Measurements from ENCODE around the gene SAMD1. TPM values are rescaled to one million over a fixed set of nuclear protein-coding genes. Genes with fewer than 3 reads are reported as not detected.

Gene SAMD1
- total and polyA plus RNA-seq, 2 of the 13 experiments (the other 11 are each of a cell fraction or from before 2014, with no cell fraction given): 17.5 to 45.0 TPM

DNA sequence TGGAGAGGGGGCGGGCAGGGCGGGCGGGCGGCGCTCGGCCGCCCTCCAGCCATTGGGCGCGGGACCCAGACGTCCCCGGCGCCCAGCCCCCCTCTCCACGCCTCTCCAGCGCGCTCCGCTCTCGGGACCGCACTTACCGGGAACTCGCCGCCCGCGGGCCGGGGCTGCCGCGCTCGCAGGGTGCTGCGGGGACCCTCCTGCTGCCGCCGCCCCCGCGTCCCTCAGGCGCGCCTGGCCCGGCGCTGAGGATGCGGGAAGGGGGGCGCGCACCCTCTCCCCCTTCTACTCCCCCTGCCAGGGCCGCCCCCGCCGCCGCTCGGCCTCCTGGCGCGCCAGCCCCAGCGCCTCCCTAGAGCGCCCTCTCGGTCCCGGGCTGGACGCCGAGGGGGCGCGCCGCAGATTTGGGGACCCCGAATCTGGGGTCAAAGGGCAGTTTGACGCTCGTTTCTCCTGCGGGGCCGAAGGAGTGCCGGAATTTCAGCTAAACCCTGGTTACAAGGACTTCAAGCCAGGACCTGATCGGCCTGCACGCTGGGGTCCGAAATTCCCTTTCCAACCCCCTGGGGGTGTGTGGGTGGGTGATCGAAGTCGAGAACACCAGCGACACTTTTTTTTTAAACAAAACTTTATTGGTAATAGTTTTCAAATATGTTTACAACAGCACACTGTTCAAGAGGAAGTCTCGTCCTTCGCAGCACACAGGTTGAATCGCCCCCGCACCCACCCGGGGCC is 696 bp upstream of the SAMD1 start (continued):
- TF ChIP-seq, protein P1, sequence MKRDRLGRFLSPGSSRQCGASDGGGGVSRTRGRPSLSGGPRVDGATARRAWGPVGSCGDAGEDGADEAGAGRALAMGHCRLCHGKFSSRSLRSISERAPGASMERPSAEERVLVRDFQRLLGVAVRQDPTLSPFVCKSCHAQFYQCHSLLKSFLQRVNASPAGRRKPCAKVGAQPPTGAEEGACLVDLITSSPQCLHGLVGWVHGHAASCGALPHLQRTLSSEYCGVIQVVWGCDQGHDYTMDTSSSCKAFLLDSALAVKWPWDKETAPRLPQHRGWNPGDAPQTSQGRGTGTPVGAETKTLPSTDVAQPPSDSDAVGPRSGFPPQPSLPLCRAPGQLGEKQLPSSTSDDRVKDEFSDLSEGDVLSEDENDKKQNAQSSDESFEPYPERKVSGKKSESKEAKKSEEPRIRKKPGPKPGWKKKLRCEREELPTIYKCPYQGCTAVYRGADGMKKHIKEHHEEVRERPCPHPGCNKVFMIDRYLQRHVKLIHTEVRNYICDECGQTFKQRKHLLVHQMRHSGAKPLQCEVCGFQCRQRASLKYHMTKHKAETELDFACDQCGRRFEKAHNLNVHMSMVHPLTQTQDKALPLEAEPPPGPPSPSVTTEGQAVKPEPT (CRISPR knock-in tag; IDR thresholded peaks at IDR 0.05; ENCODE audit: low read depth): peak; percentile 74; the same call in 1 of the 2 replicates
- TF ChIP-seq, protein P2, sequence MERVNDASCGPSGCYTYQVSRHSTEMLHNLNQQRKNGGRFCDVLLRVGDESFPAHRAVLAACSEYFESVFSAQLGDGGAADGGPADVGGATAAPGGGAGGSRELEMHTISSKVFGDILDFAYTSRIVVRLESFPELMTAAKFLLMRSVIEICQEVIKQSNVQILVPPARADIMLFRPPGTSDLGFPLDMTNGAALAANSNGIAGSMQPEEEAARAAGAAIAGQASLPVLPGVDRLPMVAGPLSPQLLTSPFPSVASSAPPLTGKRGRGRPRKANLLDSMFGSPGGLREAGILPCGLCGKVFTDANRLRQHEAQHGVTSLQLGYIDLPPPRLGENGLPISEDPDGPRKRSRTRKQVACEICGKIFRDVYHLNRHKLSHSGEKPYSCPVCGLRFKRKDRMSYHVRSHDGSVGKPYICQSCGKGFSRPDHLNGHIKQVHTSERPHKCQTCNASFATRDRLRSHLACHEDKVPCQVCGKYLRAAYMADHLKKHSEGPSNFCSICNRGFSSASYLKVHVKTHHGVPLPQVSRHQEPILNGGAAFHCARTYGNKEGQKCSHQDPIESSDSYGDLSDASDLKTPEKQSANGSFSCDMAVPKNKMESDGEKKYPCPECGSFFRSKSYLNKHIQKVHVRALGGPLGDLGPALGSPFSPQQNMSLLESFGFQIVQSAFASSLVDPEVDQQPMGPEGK (CRISPR knock-in tag; IDR thresholded peaks at IDR 0.05): peak; percentile 57
- TF ChIP-seq RBFOX2 (IDR thresholded peaks at IDR 0.05; ENCODE audit: low read depth, low read length): peak; percentile 87
- TF ChIP-seq MAFF (IDR thresholded peaks at IDR 0.05; ENCODE audit: low read depth, low read length): no peak
- 0 out of 2 replicates have a peak, but pooled peaks have one; percentile 33 for TF ChIP-seq ZNF431 (CRISPR knock-in tag; IDR thresholded peaks at IDR 0.05; ENCODE audit: borderline replicate concordance, low read depth)
- TF ChIP-seq ZSCAN21 (CRISPR knock-in tag; IDR thresholded peaks at IDR 0.05; ENCODE audit: borderline replicate concordance): peak; percentile 41; the same call in 1 of the 2 replicates
- no peak; the same call in 1 of the 2 replicates for TF ChIP-seq MAZ (IDR thresholded peaks at IDR 0.05; ENCODE audit: borderline replicate concordance, low read depth, low read length)
- TF ChIP-seq MAZ (CRISPR knock-in tag; IDR thresholded peaks at IDR 0.05; ENCODE audit: low read depth): peak; percentile 61; the same call in 1 of the 2 replicates
- TF ChIP-seq, protein P3, sequence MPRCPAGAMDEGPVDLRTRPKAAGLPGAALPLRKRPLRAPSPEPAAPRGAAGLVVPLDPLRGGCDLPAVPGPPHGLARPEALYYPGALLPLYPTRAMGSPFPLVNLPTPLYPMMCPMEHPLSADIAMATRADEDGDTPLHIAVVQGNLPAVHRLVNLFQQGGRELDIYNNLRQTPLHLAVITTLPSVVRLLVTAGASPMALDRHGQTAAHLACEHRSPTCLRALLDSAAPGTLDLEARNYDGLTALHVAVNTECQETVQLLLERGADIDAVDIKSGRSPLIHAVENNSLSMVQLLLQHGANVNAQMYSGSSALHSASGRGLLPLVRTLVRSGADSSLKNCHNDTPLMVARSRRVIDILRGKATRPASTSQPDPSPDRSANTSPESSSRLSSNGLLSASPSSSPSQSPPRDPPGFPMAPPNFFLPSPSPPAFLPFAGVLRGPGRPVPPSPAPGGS (CRISPR knock-in tag; IDR thresholded peaks at IDR 0.05): peak; percentile 19; the same call in 1 of the 2 replicates
- TF ChIP-seq SKI (IDR thresholded peaks at IDR 0.05; ENCODE audit: partially characterized antibody): peak; percentile 80
- TF ChIP-seq, protein P4, sequence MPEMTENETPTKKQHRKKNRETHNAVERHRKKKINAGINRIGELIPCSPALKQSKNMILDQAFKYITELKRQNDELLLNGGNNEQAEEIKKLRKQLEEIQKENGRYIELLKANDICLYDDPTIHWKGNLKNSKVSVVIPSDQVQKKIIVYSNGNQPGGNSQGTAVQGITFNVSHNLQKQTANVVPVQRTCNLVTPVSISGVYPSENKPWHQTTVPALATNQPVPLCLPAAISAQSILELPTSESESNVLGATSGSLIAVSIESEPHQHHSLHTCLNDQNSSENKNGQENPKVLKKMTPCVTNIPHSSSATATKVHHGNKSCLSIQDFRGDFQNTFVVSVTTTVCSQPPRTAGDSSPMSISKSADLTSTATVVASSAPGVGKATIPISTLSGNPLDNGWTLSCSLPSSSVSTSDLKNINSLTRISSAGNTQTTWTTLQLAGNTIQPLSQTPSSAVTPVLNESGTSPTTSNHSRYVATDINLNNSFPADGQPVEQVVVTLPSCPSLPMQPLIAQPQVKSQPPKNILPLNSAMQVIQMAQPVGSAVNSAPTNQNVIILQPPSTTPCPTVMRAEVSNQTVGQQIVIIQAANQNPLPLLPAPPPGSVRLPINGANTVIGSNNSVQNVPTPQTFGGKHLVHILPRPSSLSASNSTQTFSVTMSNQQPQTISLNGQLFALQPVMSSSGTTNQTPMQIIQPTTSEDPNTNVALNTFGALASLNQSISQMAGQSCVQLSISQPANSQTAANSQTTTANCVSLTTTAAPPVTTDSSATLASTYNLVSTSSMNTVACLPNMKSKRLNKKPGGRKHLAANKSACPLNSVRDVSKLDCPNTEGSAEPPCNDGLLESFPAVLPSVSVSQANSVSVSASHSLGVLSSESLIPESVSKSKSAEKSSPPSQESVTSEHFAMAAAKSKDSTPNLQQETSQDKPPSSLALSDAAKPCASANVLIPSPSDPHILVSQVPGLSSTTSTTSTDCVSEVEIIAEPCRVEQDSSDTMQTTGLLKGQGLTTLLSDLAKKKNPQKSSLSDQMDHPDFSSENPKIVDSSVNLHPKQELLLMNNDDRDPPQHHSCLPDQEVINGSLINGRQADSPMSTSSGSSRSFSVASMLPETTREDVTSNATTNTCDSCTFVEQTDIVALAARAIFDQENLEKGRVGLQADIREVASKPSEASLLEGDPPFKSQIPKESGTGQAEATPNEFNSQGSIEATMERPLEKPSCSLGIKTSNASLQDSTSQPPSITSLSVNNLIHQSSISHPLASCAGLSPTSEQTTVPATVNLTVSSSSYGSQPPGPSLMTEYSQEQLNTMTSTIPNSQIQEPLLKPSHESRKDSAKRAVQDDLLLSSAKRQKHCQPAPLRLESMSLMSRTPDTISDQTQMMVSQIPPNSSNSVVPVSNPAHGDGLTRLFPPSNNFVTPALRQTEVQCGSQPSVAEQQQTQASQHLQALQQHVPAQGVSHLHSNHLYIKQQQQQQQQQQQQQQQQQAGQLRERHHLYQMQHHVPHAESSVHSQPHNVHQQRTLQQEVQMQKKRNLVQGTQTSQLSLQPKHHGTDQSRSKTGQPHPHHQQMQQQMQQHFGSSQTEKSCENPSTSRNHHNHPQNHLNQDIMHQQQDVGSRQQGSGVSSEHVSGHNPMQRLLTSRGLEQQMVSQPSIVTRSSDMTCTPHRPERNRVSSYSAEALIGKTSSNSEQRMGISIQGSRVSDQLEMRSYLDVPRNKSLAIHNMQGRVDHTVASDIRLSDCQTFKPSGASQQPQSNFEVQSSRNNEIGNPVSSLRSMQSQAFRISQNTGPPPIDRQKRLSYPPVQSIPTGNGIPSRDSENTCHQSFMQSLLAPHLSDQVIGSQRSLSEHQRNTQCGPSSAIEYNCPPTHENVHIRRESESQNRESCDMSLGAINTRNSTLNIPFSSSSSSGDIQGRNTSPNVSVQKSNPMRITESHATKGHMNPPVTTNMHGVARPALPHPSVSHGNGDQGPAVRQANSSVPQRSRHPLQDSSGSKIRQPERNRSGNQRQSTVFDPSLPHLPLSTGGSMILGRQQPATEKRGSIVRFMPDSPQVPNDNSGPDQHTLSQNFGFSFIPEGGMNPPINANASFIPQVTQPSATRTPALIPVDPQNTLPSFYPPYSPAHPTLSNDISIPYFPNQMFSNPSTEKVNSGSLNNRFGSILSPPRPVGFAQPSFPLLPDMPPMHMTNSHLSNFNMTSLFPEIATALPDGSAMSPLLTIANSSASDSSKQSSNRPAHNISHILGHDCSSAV (CRISPR knock-in tag; IDR thresholded peaks at IDR 0.05; ENCODE audit: borderline replicate concordance): no peak
